SK-N-DZ (cell line): ENCODE results near the gene DYRK4.

ENCODE experiments used
- DNase-seq: peaks from one replicate; pipeline ENCODE4 v3.0.0-alpha.2; 2015; ENCODE audit warnings: low spot score

The DYRK4 gene

GRCh38 chr12:4558171-4558570 is 3.8 kb upstream of the DYRK4 start:
- DNase-seq, result no peak

GRCh38 chr12:4563336-4563735 is 1.3 kb downstream of the DYRK4 start:
- no peak for DNase-seq

- DNase-seq, result no peak
These were observed 2.8 kb downstream of the DYRK4 start for GRCh38 chr12:4564818-4565217.

- DNase-seq, result no peak
These were observed 4.5 kb downstream of the DYRK4 start for GRCh38 chr12:4566474-4566873.

- no peak for DNase-seq
These were observed 5.3 kb downstream of the DYRK4 start for GRCh38 chr12:4567073-4567881.

GRCh38 chr12:4569261-4569660 is 7.3 kb downstream of the DYRK4 start:
- no peak for DNase-seq

- DNase-seq, result no peak
These were observed 10.7 kb downstream of the DYRK4 start for GRCh38 chr12:4572680-4573079.

GRCh38 chr12:4579305-4580102 is 17.5 kb downstream of the DYRK4 start:
- peak; percentile 59 for DNase-seq

- DNase-seq, result no peak
These were observed 18.3 kb downstream of the DYRK4 start for GRCh38 chr12:4580281-4580688.

GRCh38 chr12:4584281-4584680 is 22.3 kb downstream of the DYRK4 start:
- DNase-seq, result no peak

- no peak for DNase-seq
These were observed 22.9 kb downstream of the DYRK4 start for GRCh38 chr12:4584896-4585295.

- DNase-seq, result no peak
These were observed 24.5 kb downstream of the DYRK4 start for GRCh38 chr12:4586500-4586899.

GRCh38 chr12:4587108-4587507 is 25.1 kb downstream of the DYRK4 start:
- DNase-seq, result no peak

GRCh38 chr12:4588916-4589315 is 26.9 kb downstream of the DYRK4 start:
- no peak for DNase-seq

- DNase-seq, result no peak
These were observed 27.9 kb downstream of the DYRK4 start for GRCh38 chr12:4589941-4590340.

GRCh38 chr12:4591180-4591687 is 29.2 kb downstream of the DYRK4 start:
- no peak for DNase-seq

- DNase-seq, result no peak
These were observed 33.9 kb downstream of the DYRK4 start for GRCh38 chr12:4595881-4596280.

- no peak for DNase-seq
These were observed 41.4 kb downstream of the DYRK4 start for GRCh38 chr12:4603421-4603820.

GRCh38 chr12:4603946-4604345 is 41.9 kb downstream of the DYRK4 start:
- DNase-seq, result no peak

GRCh38 chr12:4604684-4605193 is 42.7 kb downstream of the DYRK4 start:
- peak; percentile 86 for DNase-seq

- peak; percentile 82 for DNase-seq
These were observed 45.0 kb downstream of the DYRK4 start for GRCh38 chr12:4607056-4607455.

- DNase-seq, result no peak
These were observed 47.1 kb downstream of the DYRK4 start for GRCh38 chr12:4609071-4609470.
